B cell (primary cell): ENCODE results near the gene DSTYK. TPM values are rescaled to one million over a fixed set of nuclear protein-coding genes. Genes with fewer than 3 reads are reported as not detected.
A peak's percentile ranks its signal among the peaks of the same experiment; 100 is the strongest.

Source experiments
- ATAC-seq: fragments of 200-7000 bp; cut with Tn5 transposase; one replicate; pipeline ENCODE4 v1.10.0; 2021; ENCODE audit warnings: low read depth, mild to moderate bottlenecking, moderate number of reproducible peaks, moderate library complexity
- CTCF ChIA-PET: fragments of 350-600 bp; sonication (Branson Sonifier 250); formaldehyde crosslinking; loops from one replicate; lab custom pipeline; 2021; ENCODE audit warnings: antibody characterized with exemption, inconsistent platforms; lab: Charles Lee
- POLR2A ChIA-PET: fragments of 350-600 bp; sonication (Branson Sonifier 250); formaldehyde crosslinking; loops from one replicate; lab custom pipeline; 2021; ENCODE audit warnings: antibody characterized with exemption; lab: Charles Lee
- DNase-seq: peaks from one replicate; pipeline ENCODE4 v3.0.0; 2013
- H2AFZ ChIP-seq: 2 replicates; pipeline ENCODE4 v1.6.1; 2012; ENCODE audit warnings: mild to moderate bottlenecking, low read depth, low read length; ENCODE audit not compliant: insufficient read depth, poor library complexity, severe bottlenecking
- H3K27ac ChIP-seq, 2 donors: 1 replicate in 1 of 2; 2 replicates in 1 of 2; pipeline ENCODE4 v1.5.1; 2012 to 2013; ENCODE audit warnings: low read length in 2 of 2, mild to moderate bottlenecking in 2 of 2, moderate library complexity in 1 of 2
- H3K27me3 ChIP-seq, 4 experiments: fragments of 200-600 bp in 1 of 4; sonication (generic) in 1 of 4; replicated peaks in 1 of 4; 1 replicate in 2 of 4; 2 replicates in 2 of 4; pipeline versions ENCODE4 v1.6.1 to v1.7.0; 2013 to 2016; ENCODE audit warnings: low read length in 3 of 4, mild to moderate bottlenecking in 2 of 4, mixed read lengths in 1 of 4, moderate library complexity in 1 of 4; ENCODE audit not compliant: insufficient read depth in 4 of 4, control insufficient read depth in 3 of 4; ENCODE audit errors: control extremely low read depth in 1 of 4
- H3K36me3 ChIP-seq, 2 experiments: replicated peaks in 1 of 2; 1 replicate in 1 of 2; 2 replicates in 1 of 2; pipeline versions ENCODE4 v1.6.1 to v1.7.1; 2013; ENCODE audit warnings: low read length in 1 of 2; ENCODE audit not compliant: insufficient read depth in 2 of 2, control insufficient read depth in 1 of 2; ENCODE audit errors: control extremely low read depth in 1 of 2, extremely low read depth in 1 of 2
- H3K4me1 ChIP-seq, 2 donors: fragments of 200-600 bp in 1 of 2; sonication (generic) in 1 of 2; 1 replicate in 1 of 2; 2 replicates in 1 of 2; pipeline versions ENCODE4 v1.5.1 to v1.6.1; 2013 to 2017; ENCODE audit warnings: low read length in 2 of 2; ENCODE audit not compliant: control insufficient read depth in 2 of 2, insufficient read depth in 2 of 2
- H3K4me2 ChIP-seq: replicated peaks from 2 replicates; pipeline ENCODE3; 2012; ENCODE audit warnings: mild to moderate bottlenecking, low read depth, low read length; ENCODE audit not compliant: poor library complexity, severe bottlenecking
- H3K4me3 ChIP-seq, 5 experiments: fragments of 200-600 bp in 1 of 5; sonication (generic) in 1 of 5; 1 replicate in 3 of 5; 2 replicates in 2 of 5; pipeline versions ENCODE4 v1.5.1 to v1.7.0; 2011 to 2016; ENCODE audit warnings: low read length in 4 of 5, mild to moderate bottlenecking in 4 of 5, low read depth in 2 of 5, control low read depth in 1 of 5, moderate library complexity in 1 of 5; ENCODE audit not compliant: insufficient read depth in 1 of 5; ENCODE audit errors: control extremely low read depth in 1 of 5, extremely low read depth in 1 of 5
- H3K79me2 ChIP-seq: fragments of 200-600 bp; sonication (generic); one replicate; pipeline ENCODE4 v1.6.0; 2016; ENCODE audit warnings: low read length; ENCODE audit not compliant: control insufficient read depth, insufficient read depth
- H3K9ac ChIP-seq: fragments of 200-600 bp; sonication (generic); 2 replicates; pipeline ENCODE4 v1.6.1; 2017; ENCODE audit warnings: mild to moderate bottlenecking, low read length, moderate library complexity
- H3K9me3 ChIP-seq, 3 donors: one replicate each; pipeline versions ENCODE4 v1.6.1 to v1.7.1; 2013; ENCODE audit warnings: low read length in 2 of 3; ENCODE audit not compliant: control insufficient read depth in 2 of 3, insufficient read depth in 1 of 3; ENCODE audit errors: control extremely low read depth in 1 of 3
- H4K20me1 ChIP-seq: 2 replicates; pipeline ENCODE4 v1.6.0; 2012; ENCODE audit warnings: mild to moderate bottlenecking, low read length; ENCODE audit not compliant: insufficient read depth, control insufficient read depth, poor library complexity, severe bottlenecking
- H3K27ac Mint-ChIP-seq: one replicate; pipeline ENCODE4 v1.8.0; 2021; ENCODE audit warnings: mixed read lengths
- H3K27me3 Mint-ChIP-seq: one replicate; pipeline ENCODE4 v1.8.0; 2021; ENCODE audit warnings: mixed read lengths
- H3K4me1 Mint-ChIP-seq: one replicate; pipeline ENCODE4 v1.8.0; 2021; ENCODE audit warnings: mixed read lengths
- H3K4me3 Mint-ChIP-seq: one replicate; pipeline ENCODE4 v1.8.0; 2021; ENCODE audit warnings: mixed read lengths
- H3K9me3 Mint-ChIP-seq: one replicate; pipeline ENCODE4 v1.8.0; 2022; ENCODE audit warnings: mixed read lengths; ENCODE audit not compliant: insufficient read depth
- CTCF ChIP-seq: fragments of 200-600 bp; IDR thresholded peaks from one replicate; pipeline ENCODE4 v1.8.0; 2022; ENCODE audit warnings: antibody characterized with exemption, mild to moderate bottlenecking
- EZH2 ChIP-seq: IDR thresholded peaks from 2 replicates; pipeline ENCODE4 v1.6.1; 2012; ENCODE audit warnings: borderline replicate concordance, low read depth, mild to moderate bottlenecking, moderate library complexity, low read length; ENCODE audit not compliant: insufficient read depth, poor library complexity, severe bottlenecking
- WGBS: methylation state at CpG from one replicate; pipeline ENCODE4 v1.1.5; 2013; ENCODE audit warnings: missing lambda C conversion rate; ENCODE audit not compliant: insufficient coverage; 5-methylcytosine and 5-hydroxymethylcytosine counted together
- intact Hi-C: fragments of 100-400 bp; cut with micrococcal nuclease; formaldehyde crosslinking; loops from one replicate; pipeline ENCODE4 v1.10.0; 2022
- polyA plus RNA-seq: library from polyadenylated mRNA; depleted of rRNA; stranded (reverse); fragments of >200 nt; gene quantifications from 2 replicates; pipeline ENCODE4 v1.2.3, GENCODE V29; 2012
- total RNA-seq, 2 donors: library from RNA; stranded (reverse); fragments of 120-200 nt in 1 of 2; gene quantifications; 1 replicate in 1 of 2; 2 replicates in 1 of 2; pipeline versions ENCODE4 v1.2.3 to v1.2.4, GENCODE V29; 2013 to 2022

The DSTYK gene
- total and polyA plus RNA-seq, 2 donors (not counting 1 experiment from before 2014, with no cell fraction given) = 3.6 to 15.7 TPM

- H3K4me1 ChIP-seq = peaks cover 12 to 16% of the 10 kb centered on the region in 2 donors
- no peak for DNase-seq
- Mint-ChIP-seq H3K4me3 (no peak overlapping the region), H3K4me1 (peaks cover 15% of the 10 kb centered on the region), H3K9me3 (no peaks in the 10 kb centered on the region), H3K27ac (no peak overlapping the region), H3K27me3 (no peaks in the 10 kb centered on the region)
- H3K79me2 ChIP-seq = no peaks in the 10 kb centered on the region
- no peaks in the 10 kb centered on the region for H3K9me3 ChIP-seq
- no peaks in the 10 kb centered on the region for H4K20me1 ChIP-seq
- ChIA-PET POLR2A (no interaction called here), CTCF (no interaction called here)
- no peak overlapping the region for H3K27ac ChIP-seq
- H3K36me3 ChIP-seq = no peaks in the 10 kb centered on the region
- no peak overlapping the region for H3K4me3 ChIP-seq
- no peak for TF ChIP-seq EZH2
- no peak for TF ChIP-seq CTCF
- H3K9ac ChIP-seq = no peak overlapping the region
- intact Hi-C loops = loop anchor here (10.0 kb wide), 3 partner anchors 617 to 1263 kb away; partner anchors contain the start of genes RAB29 and SNRPE
- no peaks in the 10 kb centered on the region for H3K27me3 ChIP-seq
- 100% methylated on average over 1 of the region's 3 CpGs for WGBS
- no peak for ATAC-seq
- no peak overlapping the region for H3K4me2 ChIP-seq
- no peak overlapping the region for H2AFZ ChIP-seq
These were observed 83.9 kb downstream of the DSTYK start for GRCh38 chr1:205127646-205128045.

GRCh38 chr1:205124726-205125125 is 86.8 kb downstream of the DSTYK start:
- Histone ChIP-seq H3K36me3 (peaks cover 0 to 2% of the 10 kb centered on the region in 2 experiments), H3K9me3 (no peaks in the 10 kb centered on the region), H3K4me1 (peaks cover 28 to 34% of the 10 kb centered on the region in 2 donors), H2AFZ (peak overlapping the region; percentile 46), H3K4me3 (peak overlapping the region in 2 of 5 experiments; percentile 3 to 37), H3K27me3 (no peaks in the 10 kb centered on the region), H4K20me1 (peaks cover 6% of the 10 kb centered on the region), H3K4me2 (peak overlapping the region; percentile 61), H3K9ac (peak overlapping the region; percentile 18), H3K79me2 (peaks cover 21% of the 10 kb centered on the region), H3K27ac (peak overlapping the region in 1 of 2 donors; percentile 38)
- POLR2A ChIA-PET = interaction anchor here (0.7 to 0.8 kb wide), 2 partner anchors 27 to 196 kb away, joined by 3 read pairs; no protein-coding TSS in a partner anchor
- H3K27me3 Mint-ChIP-seq = no peaks in the 10 kb centered on the region
- intact Hi-C loops = loop anchor here (5.0 to 10.0 kb wide), 4 partner anchors 133 to 1260 kb away; partner anchors contain the start of genes RAB29 and SNRPE
- CTCF ChIA-PET = interaction anchor here (1.1 to 7.9 kb wide), 4 partner anchors 15 to 150 kb away, joined by 3 to 86 read pairs (median 5); no protein-coding TSS in a partner anchor
- H3K4me1 Mint-ChIP-seq = peaks cover 40% of the 10 kb centered on the region
- DNase-seq (peak; percentile 68), ATAC-seq (no peak)
- H3K4me3 Mint-ChIP-seq = peak overlapping the region; percentile 17
- peak overlapping the region; percentile 8 for H3K27ac Mint-ChIP-seq
- TF ChIP-seq CTCF (no peak), EZH2 (no peak)
- no peaks in the 10 kb centered on the region for H3K9me3 Mint-ChIP-seq
- WGBS = 65% methylated on average over 3 of the region's 7 CpGs
